WI38 (cell line): ENCODE results near the gene LRMDA.

ENCODE experiments used
- H3K4me3 ChIP-seq: 2 replicates; pipeline ENCODE4 v1.5.1; 2011; ENCODE audit warnings: low read depth, mild to moderate bottlenecking, control low read depth, low read length
- TF ChIP-seq, protein P1 (sequence below): IDR thresholded peaks from 2 replicates; pipeline ENCODE4 v1.5.1; 2012; ENCODE audit warnings: low read depth, mild to moderate bottlenecking, control low read depth, low read length

LRMDA gene

DNA sequence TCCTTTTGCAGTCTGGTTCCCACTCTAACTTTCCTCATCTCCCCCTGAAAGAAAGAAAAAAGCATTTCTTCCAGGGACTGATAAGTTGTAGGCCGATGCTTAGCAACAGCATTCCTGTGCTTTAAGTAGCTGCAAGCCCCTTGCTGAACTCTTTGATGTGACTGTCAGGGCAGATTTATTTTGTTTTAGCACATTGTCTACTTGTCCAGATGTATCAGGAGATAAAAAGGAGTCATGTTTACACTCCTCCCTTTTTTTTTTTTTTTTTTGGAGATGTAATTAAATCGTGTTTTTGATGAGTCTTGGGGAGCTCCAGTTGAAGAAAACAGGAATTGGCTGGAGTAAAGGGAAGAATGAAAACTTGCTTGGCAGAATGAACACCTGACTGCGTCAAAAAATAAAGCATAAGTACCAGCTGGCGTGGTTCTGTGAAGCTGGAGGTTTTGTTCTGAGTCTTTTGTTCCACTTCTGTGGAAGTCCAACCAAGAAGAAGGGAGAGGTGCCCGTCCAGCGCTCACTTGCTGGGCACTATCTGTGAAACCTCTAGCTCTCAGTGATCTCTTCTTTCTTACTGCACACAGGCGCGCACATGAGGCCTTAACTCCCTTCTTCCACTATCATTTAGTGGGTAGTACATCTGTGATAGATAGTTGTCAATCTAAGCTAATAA is 871.7 kb downstream of the LRMDA start:
- no peak overlapping the region for H3K4me3 ChIP-seq
- TF ChIP-seq, protein P1, sequence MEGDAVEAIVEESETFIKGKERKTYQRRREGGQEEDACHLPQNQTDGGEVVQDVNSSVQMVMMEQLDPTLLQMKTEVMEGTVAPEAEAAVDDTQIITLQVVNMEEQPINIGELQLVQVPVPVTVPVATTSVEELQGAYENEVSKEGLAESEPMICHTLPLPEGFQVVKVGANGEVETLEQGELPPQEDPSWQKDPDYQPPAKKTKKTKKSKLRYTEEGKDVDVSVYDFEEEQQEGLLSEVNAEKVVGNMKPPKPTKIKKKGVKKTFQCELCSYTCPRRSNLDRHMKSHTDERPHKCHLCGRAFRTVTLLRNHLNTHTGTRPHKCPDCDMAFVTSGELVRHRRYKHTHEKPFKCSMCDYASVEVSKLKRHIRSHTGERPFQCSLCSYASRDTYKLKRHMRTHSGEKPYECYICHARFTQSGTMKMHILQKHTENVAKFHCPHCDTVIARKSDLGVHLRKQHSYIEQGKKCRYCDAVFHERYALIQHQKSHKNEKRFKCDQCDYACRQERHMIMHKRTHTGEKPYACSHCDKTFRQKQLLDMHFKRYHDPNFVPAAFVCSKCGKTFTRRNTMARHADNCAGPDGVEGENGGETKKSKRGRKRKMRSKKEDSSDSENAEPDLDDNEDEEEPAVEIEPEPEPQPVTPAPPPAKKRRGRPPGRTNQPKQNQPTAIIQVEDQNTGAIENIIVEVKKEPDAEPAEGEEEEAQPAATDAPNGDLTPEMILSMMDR = no peak

DNA sequence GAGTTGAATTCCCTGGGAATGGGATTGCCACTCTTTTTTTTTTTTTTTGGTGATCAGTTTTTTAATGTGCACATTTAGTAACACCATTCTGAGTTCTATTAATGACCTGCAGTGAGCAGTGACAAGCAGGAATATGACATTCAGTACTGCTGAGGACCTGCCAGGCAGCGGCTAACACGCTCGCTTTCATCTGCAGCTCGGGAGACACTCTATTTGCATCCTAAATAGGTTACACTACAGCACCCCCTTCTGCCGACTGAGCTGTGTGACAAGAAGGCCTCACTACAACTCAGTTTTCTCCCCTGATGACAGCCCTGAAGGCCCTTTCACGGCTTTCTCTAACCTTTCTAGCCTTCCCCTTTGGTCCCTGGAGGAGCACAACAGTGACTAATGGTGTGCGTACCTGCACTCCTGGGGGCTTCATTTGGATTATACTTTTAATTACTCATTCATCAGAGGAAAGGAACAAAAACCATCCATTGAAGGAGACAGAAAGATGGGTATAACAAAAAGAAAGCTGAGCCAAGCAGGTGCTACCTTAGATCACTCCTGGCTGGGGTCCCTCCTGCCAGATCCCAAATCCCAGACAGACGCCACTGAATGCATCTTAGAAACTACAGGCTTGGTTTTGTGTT is 872.4 kb downstream of the LRMDA start:
- TF ChIP-seq, protein P1 = peak; percentile 36
- no peak overlapping the region for H3K4me3 ChIP-seq

DNA sequence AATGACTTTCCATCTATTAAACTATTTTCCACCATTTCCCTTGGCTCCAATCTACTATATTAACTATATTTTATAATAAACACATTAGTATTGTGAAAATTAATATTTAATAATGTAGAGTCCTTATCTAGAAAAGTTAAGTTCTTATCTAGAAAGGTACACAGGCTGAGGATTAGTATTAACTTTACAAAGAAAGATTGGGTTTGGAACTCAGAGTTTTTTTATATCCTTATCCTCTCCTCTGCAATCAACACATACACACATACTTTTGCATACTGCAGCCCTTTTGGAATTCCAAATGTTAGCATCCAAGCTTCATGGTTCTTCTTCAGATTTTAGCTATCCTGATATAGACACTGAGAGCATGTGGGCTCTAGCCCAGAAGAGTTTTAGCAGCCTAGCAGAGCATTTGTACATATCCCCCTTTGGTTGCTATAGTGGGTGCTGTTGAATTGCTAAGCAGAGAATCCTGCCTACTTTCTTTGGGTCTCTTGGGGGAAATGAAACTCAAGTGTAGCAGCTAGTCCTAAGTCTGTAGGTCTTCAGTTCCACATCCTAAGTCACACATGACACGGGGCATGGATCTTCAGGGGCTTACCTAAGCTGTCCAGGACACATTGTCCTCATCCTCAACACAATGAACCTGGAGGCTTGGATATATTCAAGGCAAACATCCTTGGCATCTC is 874.6 kb downstream of the LRMDA start:
- TF ChIP-seq, protein P1 = no peak
- no peak overlapping the region for H3K4me3 ChIP-seq

DNA sequence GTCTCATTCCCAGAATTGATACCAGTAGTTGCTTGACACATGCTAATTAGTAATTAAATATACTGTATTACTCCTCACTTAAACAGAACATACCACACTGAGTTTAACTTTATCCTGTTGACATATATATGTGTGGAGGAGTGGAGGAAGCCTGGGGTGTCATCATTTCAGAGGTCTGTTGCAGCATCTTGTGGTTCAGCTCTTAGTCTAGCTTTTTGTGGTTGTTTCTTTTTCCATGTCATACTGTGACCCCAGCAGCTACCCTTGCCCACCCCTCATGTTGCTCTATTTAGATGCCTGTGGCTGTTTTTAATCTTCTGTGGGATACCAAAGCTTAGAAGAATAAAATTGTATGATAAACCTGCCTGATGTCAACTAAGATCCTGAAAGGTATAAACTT is 875.4 kb downstream of the LRMDA start:
- H3K4me3 ChIP-seq = no peak overlapping the region
- TF ChIP-seq, protein P1 = no peak

DNA sequence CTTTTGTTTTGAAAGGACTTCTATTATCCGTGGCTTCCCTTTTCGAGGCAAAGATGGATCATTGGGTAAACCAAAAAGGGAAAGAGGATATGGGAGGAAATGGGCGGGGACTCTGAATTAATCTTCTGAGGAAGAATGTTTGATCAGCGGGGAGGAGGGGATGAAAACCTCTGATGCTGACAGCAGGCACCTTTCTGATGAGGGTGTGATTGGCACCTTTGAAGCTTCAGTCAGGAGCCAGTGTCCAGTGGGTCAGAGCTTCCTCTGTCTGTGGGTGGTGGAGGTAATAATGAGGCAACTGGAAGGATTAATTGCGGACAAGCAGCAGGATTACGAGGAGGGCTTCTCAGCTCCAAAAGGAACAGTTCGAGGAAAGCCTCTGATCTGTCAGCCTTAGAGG is 877.6 kb downstream of the LRMDA start:
- H3K4me3 ChIP-seq = no peak overlapping the region
- TF ChIP-seq, protein P1 = no peak

DNA sequence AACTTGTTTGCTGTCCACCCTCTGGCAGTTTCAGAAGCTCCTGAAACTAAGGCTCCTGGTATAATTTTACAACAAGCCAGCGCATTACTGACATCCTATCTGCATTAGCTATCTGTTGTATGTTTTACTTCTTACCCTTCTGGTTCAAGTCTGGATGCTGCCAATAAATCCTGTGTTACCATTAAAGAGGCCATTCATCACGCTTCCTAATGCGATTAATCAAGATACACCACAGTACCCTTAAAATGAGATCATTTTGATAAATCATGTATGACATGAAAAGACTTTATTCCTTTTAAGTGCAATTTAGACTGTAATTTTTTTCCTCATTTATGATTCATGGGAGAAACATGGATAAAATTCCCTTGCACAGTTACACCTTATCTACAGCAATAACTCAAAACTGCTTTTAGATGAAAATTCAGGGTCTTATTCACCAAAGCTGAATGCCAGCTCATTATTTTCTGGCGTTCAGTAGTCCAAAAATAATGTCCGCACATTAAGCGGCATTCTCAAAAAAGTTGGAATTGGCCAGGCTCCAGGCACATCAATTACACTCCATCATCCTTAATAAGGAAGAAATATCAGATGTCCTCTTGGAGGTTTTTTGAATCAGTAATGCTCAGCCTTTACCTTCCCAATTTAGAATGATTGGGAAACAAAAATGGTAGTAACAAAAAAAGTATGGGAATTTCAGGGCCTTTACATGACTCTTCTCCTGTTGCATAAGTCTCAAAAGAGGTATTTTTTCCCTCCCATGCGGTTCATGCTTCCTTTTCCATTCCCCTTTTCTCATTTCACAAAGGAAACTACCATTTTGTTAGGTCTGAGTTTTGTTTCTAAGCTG is 878.5 kb downstream of the LRMDA start:
- H3K4me3 ChIP-seq = no peak overlapping the region
- TF ChIP-seq, protein P1 = no peak
